T follicular helper cell (primary cell): ENCODE results near the gene ZBTB46.

Source experiments
- DNase-seq: peaks from one replicate; pipeline ENCODE4 v3.0.0-alpha.2; 2020; ENCODE audit warnings: low read depth

The ZBTB46 gene

DNA sequence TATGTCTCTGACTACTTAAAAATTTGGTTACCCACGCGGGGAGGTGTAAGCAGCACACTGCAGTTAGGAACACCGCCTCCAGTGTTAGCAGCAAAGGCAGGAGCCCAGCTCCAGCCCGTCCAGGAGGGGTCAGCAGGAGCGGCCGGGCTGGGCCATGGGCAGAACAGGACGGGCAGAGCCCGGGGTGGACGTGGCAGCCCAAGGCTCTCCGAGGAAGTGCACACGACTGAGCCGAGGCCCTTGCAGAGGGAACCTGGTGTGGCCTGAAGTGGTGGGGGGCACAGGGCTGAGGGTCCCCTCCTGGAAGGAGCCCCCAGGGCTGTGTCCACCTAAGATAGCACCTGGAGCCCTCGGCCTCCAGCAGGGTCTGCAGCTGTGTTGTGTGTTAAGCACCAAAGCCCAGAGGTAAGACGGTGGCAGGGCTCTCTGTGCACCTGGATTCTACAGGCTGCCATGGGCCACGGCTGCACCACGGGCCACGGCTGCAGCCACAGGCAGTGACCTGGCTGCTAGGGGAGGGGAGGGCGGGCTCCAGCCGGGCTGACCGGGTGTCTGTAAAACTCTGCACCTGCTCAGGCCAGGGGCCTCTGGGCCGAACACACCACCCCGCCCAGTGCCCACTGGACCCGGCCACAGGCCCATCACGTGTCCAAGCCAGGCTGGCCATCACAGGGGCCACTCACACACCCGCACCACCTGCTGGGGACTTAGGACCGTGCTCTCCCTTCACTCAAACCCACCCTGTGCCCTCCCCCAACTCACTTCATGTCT, 84.9 kb downstream of the ZBTB46 start:
- no peak for DNase-seq

DNA sequence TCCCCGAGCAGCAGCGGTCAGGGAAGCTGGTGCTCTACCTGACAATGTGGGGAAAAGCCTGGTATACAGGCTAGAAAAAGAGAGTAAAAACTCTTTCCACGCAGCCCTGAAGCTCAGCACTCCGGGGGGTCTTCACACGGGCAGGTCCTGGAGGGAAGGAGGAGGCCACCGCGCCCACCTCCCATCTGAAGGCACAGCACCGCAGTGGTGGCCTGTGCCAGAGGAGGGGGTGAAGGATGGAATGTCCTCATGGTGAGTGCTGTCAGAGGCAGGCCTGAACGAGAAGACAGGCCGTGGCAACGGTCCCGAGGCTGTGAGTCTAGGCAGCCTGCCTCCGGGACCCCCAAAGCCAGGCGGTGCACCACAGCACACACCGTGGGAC, 85.6 kb downstream of the ZBTB46 start:
- DNase-seq: no peak

DNA sequence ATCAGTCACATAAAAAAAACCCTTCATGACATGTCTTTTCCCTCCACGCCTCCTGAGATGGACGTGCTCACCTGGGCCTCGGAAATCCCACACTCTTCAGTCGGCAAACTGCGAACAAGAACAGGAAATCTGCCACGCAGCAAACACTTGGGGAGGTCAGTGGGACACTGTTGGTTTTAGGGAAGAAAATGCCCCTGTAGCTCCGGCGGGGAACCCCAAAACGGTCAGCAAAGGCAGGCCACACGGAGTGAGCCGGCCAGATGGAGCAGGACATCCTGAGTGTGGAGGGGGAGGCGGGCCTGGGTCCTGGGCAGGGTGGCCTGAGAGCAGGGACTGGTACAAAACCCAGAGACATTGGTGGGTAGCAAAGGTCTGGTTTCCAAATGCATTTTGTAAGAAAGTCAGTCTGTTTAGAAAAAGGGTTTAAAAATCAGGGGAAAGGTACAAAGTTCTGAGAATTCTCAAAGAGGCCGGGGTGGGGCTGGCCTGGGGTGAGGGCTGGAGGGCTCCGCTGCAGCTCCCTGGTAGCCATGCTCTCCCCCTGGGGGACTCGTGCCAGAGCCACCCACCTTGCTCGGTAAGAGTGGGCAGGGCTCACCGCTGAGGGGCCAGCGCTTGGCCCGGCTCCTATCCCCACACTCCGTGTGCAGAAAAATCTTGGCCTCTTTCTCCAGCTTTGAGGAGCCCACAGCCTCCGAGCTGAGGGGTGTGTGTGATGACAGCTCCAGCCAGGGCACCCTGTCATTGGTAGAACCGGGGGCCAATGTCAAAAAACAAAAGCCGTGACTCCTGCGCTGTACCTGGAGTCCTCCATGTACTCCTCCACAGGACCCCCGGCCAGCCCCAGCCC, 86.3 kb downstream of the ZBTB46 start:
- no peak for DNase-seq

- DNase-seq: no peak
These were observed 86.9 kb downstream of the ZBTB46 start for GRCh38 chr20:63744158-63744557.

DNA sequence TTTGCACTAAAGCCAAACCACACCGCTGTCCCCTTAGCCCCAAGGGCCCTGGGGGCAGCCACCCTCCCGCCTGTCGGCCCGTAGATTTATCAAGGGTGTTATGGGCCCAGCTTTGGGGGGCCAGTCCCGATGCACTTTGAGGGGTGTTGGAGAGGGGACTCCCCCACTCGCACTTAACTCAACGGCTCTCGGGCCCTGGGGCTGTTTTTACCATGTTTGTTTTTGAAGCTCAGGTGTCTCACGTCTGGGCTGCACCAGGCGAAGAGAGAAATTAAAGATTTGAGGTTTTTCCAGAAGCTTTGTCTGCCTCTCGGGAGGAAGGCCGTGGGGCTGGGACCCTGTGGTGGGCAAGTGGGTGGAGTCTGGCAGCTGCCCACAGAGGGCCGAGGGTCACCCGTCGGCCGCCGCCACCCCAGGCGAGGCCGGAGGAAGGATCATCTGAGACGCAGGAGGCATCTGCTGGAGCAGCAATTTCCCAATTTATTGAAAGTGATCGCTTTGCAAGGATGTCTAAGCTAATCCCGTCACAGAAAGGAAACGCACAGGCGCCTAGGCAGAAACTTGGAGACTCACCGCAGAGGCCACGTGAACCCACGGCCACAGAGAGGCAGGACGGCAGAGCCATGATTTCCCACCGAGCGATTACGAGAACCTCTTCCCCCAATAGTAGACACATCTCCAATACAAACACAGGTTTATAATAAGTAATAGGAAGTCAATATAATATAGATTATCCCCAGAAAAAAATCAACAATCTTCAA, 87.7 kb downstream of the ZBTB46 start:
- DNase-seq: no peak

- DNase-seq: no peak
These were observed 88.6 kb downstream of the ZBTB46 start for GRCh38 chr20:63742381-63743024.

- DNase-seq: no peak
These were observed 89.2 kb downstream of the ZBTB46 start for GRCh38 chr20:63741676-63742380.

- no peak for DNase-seq
These were observed 89.7 kb downstream of the ZBTB46 start for GRCh38 chr20:63741354-63741675.

DNA sequence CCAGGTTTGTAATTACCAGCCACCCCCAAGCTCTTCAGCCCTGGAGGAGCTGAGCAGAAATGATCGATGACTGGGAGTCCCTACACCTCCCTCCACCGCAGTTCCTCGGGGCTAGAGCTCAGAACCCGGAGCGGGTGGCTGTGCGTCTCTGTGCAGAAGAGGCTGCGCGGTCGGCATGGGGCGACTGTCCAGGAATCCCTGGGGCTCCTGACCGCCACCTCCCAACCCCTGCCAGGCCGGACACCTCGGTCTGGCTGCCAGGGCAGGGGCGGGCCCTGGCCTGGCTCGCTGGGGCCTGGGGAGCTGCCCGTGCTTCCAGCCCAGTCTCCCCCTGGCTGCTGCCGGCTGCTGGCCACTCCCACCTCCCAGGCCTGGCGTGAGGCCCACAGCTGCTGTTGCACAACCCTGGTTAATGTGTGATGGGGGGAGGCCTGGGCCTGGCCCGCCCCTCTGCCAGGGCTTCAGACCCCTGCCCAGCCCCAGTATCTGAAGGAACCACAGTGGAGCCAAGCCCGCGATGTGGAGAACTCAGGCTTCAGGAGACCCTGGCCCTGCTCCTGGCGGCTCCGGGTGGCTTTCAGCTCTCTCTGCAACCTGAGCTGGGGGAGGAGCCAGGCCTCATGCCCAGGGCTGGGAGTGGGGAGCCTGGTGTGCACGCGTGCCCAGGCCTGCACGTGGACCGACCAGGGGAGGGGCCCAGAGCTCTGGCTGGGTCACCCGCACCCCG, 90.3 kb downstream of the ZBTB46 start:
- DNase-seq: peak; percentile 30

GRCh38 chr20:63740070-63740626, 90.9 kb downstream of the ZBTB46 start:
- peak; percentile 37 for DNase-seq

GRCh38 chr20:63739130-63740069, 91.7 kb downstream of the ZBTB46 start, which contains the start of gene SLC2A4RG:
Gene SLC2A4RG, plus strand, starts transcription at chr20:63739776. Its CDS starts 137 bp downstream, at chr20:63739913.
- DNase-seq: peak; percentile 53

GRCh38 chr20:63738687-63739129, 92.4 kb downstream of the ZBTB46 start:
- DNase-seq: peak; percentile 22

GRCh38 chr20:63737945-63738686, 92.9 kb downstream of the ZBTB46 start:
- DNase-seq: peak; percentile 24

- DNase-seq: no peak
These were observed 93.4 kb downstream of the ZBTB46 start for GRCh38 chr20:63737695-63737944.

- DNase-seq: peak; percentile 57
These were observed 94.0 kb downstream of the ZBTB46 start for GRCh38 chr20:63736893-63737694.

DNA sequence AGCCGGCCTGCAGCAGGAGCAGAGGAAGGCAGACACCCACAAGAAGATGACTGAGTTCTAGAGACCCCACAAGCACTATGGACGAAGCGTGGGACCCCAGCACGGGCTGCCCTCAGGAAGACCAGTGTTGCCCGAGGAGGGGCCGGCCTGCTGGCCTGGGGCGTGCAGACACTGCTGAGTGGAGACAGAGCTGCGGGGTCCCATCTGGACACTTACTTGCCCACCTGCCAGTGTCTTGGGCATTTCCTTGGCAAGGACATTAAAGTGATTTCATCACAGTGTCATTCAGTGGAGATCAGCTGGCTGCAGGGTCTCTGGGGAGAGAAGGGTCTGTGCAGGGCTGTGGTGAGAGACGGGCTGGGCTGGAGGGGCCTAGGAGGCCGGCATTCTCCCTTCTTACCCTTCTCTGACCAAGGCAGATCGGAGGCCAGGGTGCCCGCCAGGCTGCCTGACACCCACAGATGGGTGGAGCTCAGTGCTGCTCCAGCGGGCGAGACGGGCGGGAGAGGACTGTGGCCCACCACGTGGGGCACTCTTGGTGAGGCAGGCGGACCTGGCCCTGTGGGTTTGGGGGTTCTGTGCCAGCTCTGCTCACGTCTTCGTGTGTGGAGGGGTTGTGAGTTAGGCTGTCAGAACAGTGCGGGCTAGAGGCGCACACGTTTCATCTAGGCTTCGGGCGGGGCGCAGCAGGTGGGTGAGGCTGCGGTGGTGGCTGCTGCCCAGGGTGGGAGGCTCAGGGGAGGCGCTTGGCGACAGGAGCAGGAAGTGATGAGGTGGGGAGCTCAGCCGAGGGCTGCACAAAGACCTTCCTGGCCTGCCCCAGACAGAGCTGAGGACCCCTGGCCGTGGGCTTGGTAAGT, 95.0 kb downstream of the ZBTB46 start, which contains the start of gene LIME1:
TSS of gene LIME1 (plus strand) at position 806 of the 860 bp plus-strand sequence. CDS start 886 bp downstream, outside the sequence.
- DNase-seq: peak; percentile 75
